PC-9 (cell line): Measurements from ENCODE around the gene MYBPH. TPM values are rescaled to one million over a fixed set of nuclear protein-coding genes. Genes with fewer than 3 reads are reported as not detected.

Experiments
- BruUV-seq: library from RNA; stranded (reverse); fragments of 400-500 nt; replicated peaks from 2 replicates; lab custom pipeline; 2021; lab: Mats Ljungman, UMichigan
- CTCF ChIA-PET: fragments of 300-600 bp; sonication (Branson Sonifier 250); formaldehyde crosslinking; loops from one replicate; lab custom pipeline; 2022; ENCODE audit warnings: antibody characterized with exemption; lab: Charles Lee
- POLR2A ChIA-PET: fragments of 300-600 bp; sonication (Branson Sonifier 250); formaldehyde crosslinking; loops from one replicate; lab custom pipeline; 2022; ENCODE audit warnings: antibody characterized with exemption; ENCODE audit not compliant: unreplicated experiment; lab: Charles Lee
- DNase-seq, 2 experiments: peaks; one replicate each; pipeline versions ENCODE4 v3.0.0 to v3.0.0-alpha.2; 2015 to 2022; ENCODE audit warnings: mixed read lengths in 1 of 2
- H2AFZ ChIP-seq: fragments of 200-600 bp; sonication (generic); 2 replicates; pipeline ENCODE4 v1.8.1; 2017; ENCODE audit warnings: antibody characterized with exemption
- H3F3A ChIP-seq: fragments of 200-600 bp; sonication (generic); 2 replicates; pipeline ENCODE4 v1.8.1; 2017; ENCODE audit warnings: antibody characterized with exemption, mild to moderate bottlenecking, low read depth; ENCODE audit not compliant: insufficient read depth
- H3K27ac ChIP-seq: fragments of 200-600 bp; sonication (generic); 2 replicates; pipeline ENCODE4 v1.6.1; 2016; ENCODE audit warnings: mixed run types
- H3K27me3 ChIP-seq: fragments of 200-600 bp; sonication (generic); 2 replicates; pipeline ENCODE4 v1.6.1; 2016; ENCODE audit warnings: low read depth, mixed run types; ENCODE audit not compliant: insufficient read depth
- H3K36me3 ChIP-seq: fragments of 200-600 bp; sonication (generic); 2 replicates; pipeline ENCODE4 v1.6.1; 2016; ENCODE audit warnings: low read depth, mixed run types
- H3K4me1 ChIP-seq: fragments of 200-600 bp; sonication (generic); replicated peaks from 2 replicates; pipeline ENCODE4 v1.6.1; 2016; ENCODE audit warnings: mixed run types; ENCODE audit not compliant: insufficient read depth
- H3K4me2 ChIP-seq: fragments of 200-600 bp; sonication (generic); 2 replicates; pipeline ENCODE4 v1.6.1; 2017; ENCODE audit warnings: mixed run types
- H3K4me3 ChIP-seq: fragments of 200-600 bp; sonication (generic); 2 replicates; pipeline ENCODE4 v1.6.1; 2016; ENCODE audit warnings: mixed run types
- H3K79me2 ChIP-seq: fragments of 200-600 bp; sonication (generic); 2 replicates; pipeline ENCODE4 v1.6.1; 2017; ENCODE audit warnings: low read depth, mixed run types
- H3K9me2 ChIP-seq: fragments of 200-600 bp; sonication (generic); 2 replicates; pipeline ENCODE4 v1.8.1; 2017; ENCODE audit warnings: mild to moderate bottlenecking; ENCODE audit not compliant: insufficient read depth
- H3K9me3 ChIP-seq: fragments of 200-600 bp; sonication (generic); 2 replicates; pipeline ENCODE4 v1.8.1; 2016; ENCODE audit warnings: low read depth; ENCODE audit not compliant: insufficient read depth
- H4K20me1 ChIP-seq: fragments of 200-600 bp; sonication (generic); 2 replicates; pipeline ENCODE4 v1.8.1; 2017; ENCODE audit not compliant: insufficient read depth
- EZH2 ChIP-seq: fragments of 200-600 bp; sonication (generic); IDR thresholded peaks from 2 replicates; pipeline ENCODE4 v1.8.0; 2017; ENCODE audit warnings: antibody characterized with exemption, low read depth
- intact Hi-C: fragments of 100-400 bp; cut with micrococcal nuclease; formaldehyde crosslinking; loops from one replicate; pipeline ENCODE4 v1.10.0; 2022; ENCODE audit not compliant: unreplicated experiment
- total RNA-seq: library from RNA; stranded (reverse); gene quantifications from 2 replicates; pipeline ENCODE4 v1.2.3, GENCODE V29; 2021
- TF ChIP-seq, protein P1 (sequence below): fragments of 200-600 bp; sonication (generic); conservative IDR thresholded peaks from 2 replicates; pipeline ENCODE4 v1.6.1; 2017; ENCODE audit warnings: mixed run types, antibody characterized with exemption, mild to moderate bottlenecking, moderate library complexity

The MYBPH gene
- total RNA-seq, 1 experiment from 2014 or later, result not detected

- no peaks in the 10 kb centered on the region for H3K27me3 ChIP-seq
- ChIA-PET POLR2A (no interaction called here), CTCF (no interaction called here)
- H3K4me2 ChIP-seq, result peak overlapping the region; percentile 17
- TF ChIP-seq, protein P1, sequence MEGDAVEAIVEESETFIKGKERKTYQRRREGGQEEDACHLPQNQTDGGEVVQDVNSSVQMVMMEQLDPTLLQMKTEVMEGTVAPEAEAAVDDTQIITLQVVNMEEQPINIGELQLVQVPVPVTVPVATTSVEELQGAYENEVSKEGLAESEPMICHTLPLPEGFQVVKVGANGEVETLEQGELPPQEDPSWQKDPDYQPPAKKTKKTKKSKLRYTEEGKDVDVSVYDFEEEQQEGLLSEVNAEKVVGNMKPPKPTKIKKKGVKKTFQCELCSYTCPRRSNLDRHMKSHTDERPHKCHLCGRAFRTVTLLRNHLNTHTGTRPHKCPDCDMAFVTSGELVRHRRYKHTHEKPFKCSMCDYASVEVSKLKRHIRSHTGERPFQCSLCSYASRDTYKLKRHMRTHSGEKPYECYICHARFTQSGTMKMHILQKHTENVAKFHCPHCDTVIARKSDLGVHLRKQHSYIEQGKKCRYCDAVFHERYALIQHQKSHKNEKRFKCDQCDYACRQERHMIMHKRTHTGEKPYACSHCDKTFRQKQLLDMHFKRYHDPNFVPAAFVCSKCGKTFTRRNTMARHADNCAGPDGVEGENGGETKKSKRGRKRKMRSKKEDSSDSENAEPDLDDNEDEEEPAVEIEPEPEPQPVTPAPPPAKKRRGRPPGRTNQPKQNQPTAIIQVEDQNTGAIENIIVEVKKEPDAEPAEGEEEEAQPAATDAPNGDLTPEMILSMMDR, result no peak
- TF ChIP-seq EZH2, result no peak
- H3K27ac ChIP-seq, result 0 out of 2 replicates have a peak overlapping the region, but pooled peaks have one; percentile 31
- H3K9me3 ChIP-seq, result no peaks in the 10 kb centered on the region
- BruUV-seq, result no TSS peak
- peaks cover 10% of the 10 kb centered on the region; the same call in 1 of the 2 replicates for H3F3A ChIP-seq
- H3K79me2 ChIP-seq, result no peaks in the 10 kb centered on the region
- no peak for DNase-seq
- peaks cover 40% of the 10 kb centered on the region for H3K4me1 ChIP-seq
- no peaks in the 10 kb centered on the region for H3K9me2 ChIP-seq
- intact Hi-C loops, result no loop called here
- H2AFZ ChIP-seq, result no peak overlapping the region
- H4K20me1 ChIP-seq, result no peaks in the 10 kb centered on the region
- H3K4me3 ChIP-seq, result no peak overlapping the region
- no peaks in the 10 kb centered on the region for H3K36me3 ChIP-seq
Observed at GRCh38 chr1:203177470-203178039, 1.9 kb upstream of the MYBPH start.

- no peak for DNase-seq
- Histone ChIP-seq H3K79me2 (no peaks in the 10 kb centered on the region), H4K20me1 (no peaks in the 10 kb centered on the region), H3K4me1 (peaks cover 42% of the 10 kb centered on the region), H3K4me2 (peak overlapping the region; percentile 17), H3F3A (peaks cover 10% of the 10 kb centered on the region; the same call in 1 of the 2 replicates), H3K9me2 (no peaks in the 10 kb centered on the region), H3K4me3 (no peak overlapping the region), H3K36me3 (no peaks in the 10 kb centered on the region), H3K27me3 (no peaks in the 10 kb centered on the region), H3K9me3 (no peaks in the 10 kb centered on the region), H2AFZ (no peak overlapping the region), H3K27ac (no peak overlapping the region)
- intact Hi-C loops, result no loop called here
- ChIA-PET CTCF (no interaction called here), POLR2A (no interaction called here)
- BruUV-seq, result no TSS peak
- TF ChIP-seq, protein P1, result no peak
- TF ChIP-seq EZH2, result no peak
Observed at GRCh38 chr1:203177036-203177405, 1.4 kb upstream of the MYBPH start.

- Histone ChIP-seq H3K27ac (no peak overlapping the region), H3K4me1 (peaks cover 42% of the 10 kb centered on the region), H3K27me3 (no peaks in the 10 kb centered on the region), H3K36me3 (no peaks in the 10 kb centered on the region), H3K79me2 (no peaks in the 10 kb centered on the region), H3K9me2 (no peaks in the 10 kb centered on the region), H4K20me1 (no peaks in the 10 kb centered on the region), H3K4me3 (no peak overlapping the region), H2AFZ (no peak overlapping the region), H3K4me2 (peak overlapping the region; percentile 17), H3F3A (peaks cover 10% of the 10 kb centered on the region; the same call in 1 of the 2 replicates), H3K9me3 (no peaks in the 10 kb centered on the region)
- DNase-seq, result no peak
- no TSS peak for BruUV-seq
- TF ChIP-seq, protein P1, result no peak
- no peak for TF ChIP-seq EZH2
- intact Hi-C loops, result no loop called here
- ChIA-PET POLR2A (no interaction called here), CTCF (no interaction called here)
Observed at GRCh38 chr1:203176273-203177035, 828 bp upstream of the MYBPH start.
